Measurements from ENCODE around the gene R3HDM4.

The R3HDM4 gene

GRCh38 chr19:947090-947706, 34.2 kb upstream of the R3HDM4 start:
- no peak for DNase-seq

GRCh38 chr19:945401-946252, 32.6 kb upstream of the R3HDM4 start:
- DNase-seq: no peak

- no peak for DNase-seq
Measured at GRCh38 chr19:944663-945241, 31.7 kb upstream of the R3HDM4 start.

- no peak for DNase-seq
Measured at GRCh38 chr19:944171-944567, 31.1 kb upstream of the R3HDM4 start.

GRCh38 chr19:943551-944170, 30.6 kb upstream of the R3HDM4 start:
- DNase-seq: no peak

- no peak for DNase-seq
Measured at GRCh38 chr19:942133-942645, 29.2 kb upstream of the R3HDM4 start.

- no peak for DNase-seq
Measured at GRCh38 chr19:941292-942132, 28.5 kb upstream of the R3HDM4 start.

- DNase-seq: no peak
Measured at GRCh38 chr19:940591-941291, 27.7 kb upstream of the R3HDM4 start.

- no peak for DNase-seq
Measured at GRCh38 chr19:939922-940321, 26.9 kb upstream of the R3HDM4 start.

GRCh38 chr19:939439-939838, 26.4 kb upstream of the R3HDM4 start:
- DNase-seq: no peak

GRCh38 chr19:938233-938923, 25.4 kb upstream of the R3HDM4 start:
- no peak for DNase-seq

- DNase-seq: no peak
Measured at GRCh38 chr19:937259-937694, 24.3 kb upstream of the R3HDM4 start.

- DNase-seq: no peak
Measured at GRCh38 chr19:936175-936546, 23.1 kb upstream of the R3HDM4 start.

- no peak for DNase-seq
Measured at GRCh38 chr19:934865-935479, 22.0 kb upstream of the R3HDM4 start.

- no peak for DNase-seq
Measured at GRCh38 chr19:934197-934840, 21.3 kb upstream of the R3HDM4 start.

- DNase-seq: no peak
Measured at GRCh38 chr19:933553-933882, 20.5 kb upstream of the R3HDM4 start.

- no peak for DNase-seq
Measured at GRCh38 chr19:932648-933552, 19.9 kb upstream of the R3HDM4 start.

- DNase-seq: no peak
Measured at GRCh38 chr19:931860-932647, 19.0 kb upstream of the R3HDM4 start.

- DNase-seq: no peak
Measured at GRCh38 chr19:929891-930258, 16.9 kb upstream of the R3HDM4 start.
